ENCODE results near the gene STXBP6. TPM values are rescaled to one million over a fixed set of nuclear protein-coding genes. Genes with fewer than 3 reads are reported as not detected.

Gene STXBP6
- total and polyA plus RNA-seq, 2 of the 13 experiments (the other 11 are each of a cell fraction or from before 2014, with no cell fraction given), result 35.3 to 42.8 TPM

GRCh38 chr14:24818823-24819341, 231.1 kb downstream of the STXBP6 start (continued):
- TF ChIP-seq ZNF318 (CRISPR knock-in tag; IDR thresholded peaks at IDR 0.05) (peak; percentile 16; the same call in 1 of the 2 replicates), ZNF878 (CRISPR knock-in tag; IDR thresholded peaks at IDR 0.05) (no peak), ZNF383 (CRISPR knock-in tag; IDR thresholded peaks at IDR 0.05; ENCODE audit: borderline replicate concordance) (0 out of 2 replicates have a peak, but pooled peaks have one; percentile 91), ELF4 (CRISPR knock-in tag; IDR thresholded peaks at IDR 0.05; ENCODE audit: borderline replicate concordance) (no peak), GABPA (IDR thresholded peaks at IDR 0.05; ENCODE audit: low read depth, low read length) (no peak), GABPA (CRISPR knock-in tag; IDR thresholded peaks at IDR 0.05; ENCODE audit: low read depth) (no peak), RARA (CRISPR knock-in tag; IDR thresholded peaks at IDR 0.05) (0 out of 2 replicates have a peak, but pooled peaks have one; percentile 4), ZNF333 (CRISPR knock-in tag; IDR thresholded peaks at IDR 0.05; ENCODE audit: borderline replicate concordance) (0 out of 2 replicates have a peak, but pooled peaks have one; percentile 33), ZNF101 (CRISPR knock-in tag; IDR thresholded peaks at IDR 0.05; ENCODE audit: borderline replicate concordance, low read depth) (0 out of 2 replicates have a peak, but pooled peaks have one; percentile 11), FOXC1 (CRISPR knock-in tag; IDR thresholded peaks at IDR 0.05; ENCODE audit: borderline replicate concordance) (peak; percentile 23; the same call in 1 of the 2 replicates), ZNF546 (CRISPR knock-in tag; conservative IDR thresholded peaks at IDR 0.05) (0 out of 2 replicates have a peak, but pooled peaks have one; percentile 51), SATB2 (CRISPR knock-in tag; IDR thresholded peaks at IDR 0.05) (0 out of 2 replicates have a peak, but pooled peaks have one; percentile 12), ZNF550 (CRISPR knock-in tag; IDR thresholded peaks at IDR 0.05; ENCODE audit: borderline replicate concordance) (no peak), CENPX (CRISPR knock-in tag; IDR thresholded peaks at IDR 0.05) (no peak), ETS1 (CRISPR knock-in tag; IDR thresholded peaks at IDR 0.05) (0 out of 2 replicates have a peak, but pooled peaks have one; percentile 63), BORCS8-MEF2B (CRISPR knock-in tag; IDR thresholded peaks at IDR 0.05) (peak; percentile 28; the same call in 1 of the 2 replicates), MAF1 (CRISPR knock-in tag; IDR thresholded peaks at IDR 0.05; ENCODE audit: borderline replicate concordance) (0 out of 2 replicates have a peak, but pooled peaks have one; percentile 43), ZNF296 (CRISPR knock-in tag; conservative IDR thresholded peaks at IDR 0.05) (0 out of 2 replicates have a peak, but pooled peaks have one; percentile 9), E2F2 (CRISPR knock-in tag; IDR thresholded peaks at IDR 0.05; ENCODE audit: borderline replicate concordance) (peak; percentile 6; the same call in 1 of the 2 replicates)

Measured in HepG2 (cell line).